ENCODE data around the gene FADS2.

GRCh38 chr11:61794579-61794978, 33.5 kb upstream of the FADS2 start:
- TF ChIP-seq, protein P1, sequence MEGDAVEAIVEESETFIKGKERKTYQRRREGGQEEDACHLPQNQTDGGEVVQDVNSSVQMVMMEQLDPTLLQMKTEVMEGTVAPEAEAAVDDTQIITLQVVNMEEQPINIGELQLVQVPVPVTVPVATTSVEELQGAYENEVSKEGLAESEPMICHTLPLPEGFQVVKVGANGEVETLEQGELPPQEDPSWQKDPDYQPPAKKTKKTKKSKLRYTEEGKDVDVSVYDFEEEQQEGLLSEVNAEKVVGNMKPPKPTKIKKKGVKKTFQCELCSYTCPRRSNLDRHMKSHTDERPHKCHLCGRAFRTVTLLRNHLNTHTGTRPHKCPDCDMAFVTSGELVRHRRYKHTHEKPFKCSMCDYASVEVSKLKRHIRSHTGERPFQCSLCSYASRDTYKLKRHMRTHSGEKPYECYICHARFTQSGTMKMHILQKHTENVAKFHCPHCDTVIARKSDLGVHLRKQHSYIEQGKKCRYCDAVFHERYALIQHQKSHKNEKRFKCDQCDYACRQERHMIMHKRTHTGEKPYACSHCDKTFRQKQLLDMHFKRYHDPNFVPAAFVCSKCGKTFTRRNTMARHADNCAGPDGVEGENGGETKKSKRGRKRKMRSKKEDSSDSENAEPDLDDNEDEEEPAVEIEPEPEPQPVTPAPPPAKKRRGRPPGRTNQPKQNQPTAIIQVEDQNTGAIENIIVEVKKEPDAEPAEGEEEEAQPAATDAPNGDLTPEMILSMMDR (IDR thresholded peaks at IDR 0.05): no peak
- TF ChIP-seq POLR2A (IDR thresholded peaks at IDR 0.05): no peak
